TTC549 (cell line): Measurements from ENCODE around the gene ZFR2.
"Not testable (repeated sequence)": the region's sequence is repeated elsewhere in the genome, so short reads cannot be mapped to it uniquely, and the experiment has no call there.

Experiments
- FAIRE-seq: peaks from 2 replicates; lab custom pipeline; 2012; peaks lifted over from hg19 to GRCh38; lab: Jason Lieb, UNC

Gene ZFR2

DNA sequence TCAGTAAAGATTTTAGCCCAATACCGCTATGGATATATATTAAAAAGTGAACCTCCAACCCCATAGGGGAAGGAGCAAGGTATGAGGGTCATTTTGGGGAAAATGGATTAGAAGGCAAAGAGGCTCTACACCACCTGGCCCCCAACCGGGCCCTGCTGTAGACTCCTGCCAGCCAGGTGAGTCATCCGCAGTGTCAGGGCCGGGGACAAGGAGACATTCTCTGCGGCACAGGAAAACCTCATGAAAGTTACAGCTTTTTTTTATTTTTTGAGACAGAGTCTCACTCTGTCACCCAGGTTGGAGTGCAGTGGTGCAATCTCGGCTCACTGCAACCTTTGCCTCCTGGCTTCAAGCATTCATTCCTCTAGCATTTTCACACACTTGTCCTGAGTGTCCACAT lies 32.0 kb downstream of the ZFR2 start:
- FAIRE-seq, result no peak

DNA sequence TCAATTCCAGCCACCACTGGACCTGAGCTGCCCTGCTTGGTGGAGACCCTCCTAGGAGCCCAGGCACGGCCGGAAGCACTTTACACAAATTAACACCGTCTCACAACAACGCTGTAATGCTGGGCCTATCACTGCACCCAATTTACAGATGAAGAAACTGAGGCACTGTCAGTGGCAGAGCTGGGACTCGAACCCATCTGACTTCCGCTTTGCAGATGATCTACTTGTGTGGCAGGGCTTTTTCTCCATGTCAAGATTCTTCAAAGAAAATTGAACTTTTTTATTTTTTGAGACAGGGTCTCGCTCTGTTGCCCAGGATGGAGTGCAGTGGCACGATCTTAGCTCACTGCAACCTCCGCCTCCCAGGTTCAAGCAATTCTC lies 33.8 kb downstream of the ZFR2 start:
- FAIRE-seq, result no peak

DNA sequence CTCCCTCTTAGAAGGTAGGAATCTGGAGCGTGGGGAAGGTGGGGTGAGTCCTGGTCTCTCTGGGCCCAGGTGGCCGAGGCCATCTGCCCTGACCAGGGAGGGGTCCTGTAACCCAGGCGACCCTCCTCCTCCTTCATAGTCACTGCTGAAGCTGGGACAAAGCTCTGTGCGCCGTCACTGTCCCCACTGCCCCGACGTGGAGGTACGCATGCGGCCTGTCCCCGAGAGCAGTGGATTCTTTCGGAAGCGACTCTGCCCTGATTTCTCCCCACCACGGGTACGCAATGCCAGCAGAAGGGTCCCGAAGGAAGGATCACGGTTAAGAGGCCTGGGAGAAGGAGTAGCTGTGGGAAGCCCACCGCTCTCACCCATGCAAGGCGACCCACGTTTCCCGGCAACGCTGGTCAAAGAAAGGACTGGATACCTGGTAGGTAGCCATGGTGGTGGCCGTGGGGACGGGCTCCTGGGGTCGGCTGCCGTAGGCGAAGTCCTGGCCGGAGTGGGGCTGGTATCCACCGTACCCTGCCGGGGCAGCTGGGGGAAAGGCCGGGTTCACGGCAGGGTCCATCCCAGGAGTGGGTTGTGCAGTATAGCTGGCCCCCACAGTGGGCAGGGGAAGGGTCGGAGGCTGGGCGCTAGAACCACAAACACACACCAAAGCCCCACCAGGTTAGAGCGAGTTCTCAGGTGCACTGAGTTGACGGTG lies 34.3 kb downstream of the ZFR2 start:
- no peak for FAIRE-seq

DNA sequence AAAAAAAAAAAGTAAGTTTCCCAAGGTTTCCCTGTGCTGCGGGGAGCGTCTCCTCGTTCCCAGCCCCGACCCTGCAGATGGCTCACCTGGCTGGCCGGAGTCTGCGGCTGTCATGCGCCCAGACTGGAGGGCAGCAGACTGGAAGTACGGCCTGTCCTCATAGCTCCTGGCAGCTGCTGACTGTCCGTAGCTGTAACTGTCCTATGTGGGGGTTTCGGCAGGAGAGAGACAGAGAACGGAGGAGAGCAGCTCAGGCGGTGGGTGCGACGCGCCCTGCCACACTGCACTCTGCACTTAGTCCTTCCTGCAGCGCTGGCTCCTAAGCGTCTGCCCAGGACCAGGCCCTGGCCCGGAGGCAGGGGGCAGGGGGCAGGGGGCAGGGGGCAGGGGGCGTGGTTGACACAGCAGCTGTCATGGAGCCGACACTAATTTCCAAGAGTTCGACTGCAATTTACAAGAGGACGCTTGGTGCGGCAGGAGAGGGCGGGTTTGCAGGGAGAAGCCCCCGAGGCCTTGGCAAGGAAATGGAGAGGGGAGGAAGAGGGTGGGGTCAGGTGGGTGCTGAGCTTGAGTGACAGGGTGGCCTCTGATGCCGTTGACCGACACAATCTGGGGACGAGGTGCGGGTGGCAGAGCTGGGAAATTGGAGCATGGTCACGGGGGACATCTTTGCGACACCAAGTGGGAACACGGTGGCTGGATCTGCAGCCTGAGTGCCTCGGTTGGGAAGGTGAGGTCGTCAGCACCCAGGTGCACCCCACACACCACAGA lies 35.1 kb downstream of the ZFR2 start:
- no peak for FAIRE-seq

DNA sequence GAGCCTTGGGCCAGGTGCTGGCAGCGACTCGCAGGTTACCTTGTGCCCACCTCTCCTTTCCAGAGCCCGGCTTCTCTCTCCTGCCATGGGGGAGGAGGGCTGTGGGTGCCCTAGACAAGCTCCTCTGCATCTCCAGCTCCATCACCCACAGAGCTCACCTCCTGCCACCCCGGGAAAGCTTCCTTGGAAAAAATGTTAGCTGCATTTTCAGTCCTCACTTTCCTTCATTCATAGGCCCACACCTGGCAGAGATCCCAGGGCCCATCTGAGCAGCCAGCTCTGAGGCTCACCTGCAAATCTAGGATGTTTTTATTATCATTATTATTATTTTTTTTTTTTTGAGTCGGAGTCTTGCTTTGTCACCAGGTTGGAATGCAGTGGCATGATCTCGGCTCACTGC lies 36.8 kb downstream of the ZFR2 start:
- FAIRE-seq, result no peak

DNA sequence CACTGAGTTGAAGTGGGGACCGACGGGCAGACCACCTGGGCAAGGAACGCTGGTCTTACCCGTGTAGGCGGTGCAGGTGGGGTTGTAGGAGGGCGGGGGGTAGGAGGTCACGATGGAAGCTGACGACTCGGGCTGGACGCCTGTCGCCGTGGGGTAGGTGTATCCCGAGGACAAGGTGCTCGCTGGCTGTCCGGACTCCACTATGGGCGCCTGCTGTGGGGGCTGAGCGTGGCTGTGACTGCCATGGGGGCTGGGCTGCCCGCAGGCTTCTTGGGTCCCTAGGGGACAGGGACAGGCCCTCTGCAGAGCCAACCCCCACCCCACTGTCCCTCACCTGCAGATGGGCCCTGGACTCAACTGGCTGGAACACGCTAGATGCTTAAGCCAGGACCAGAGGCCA lies 37.2 kb downstream of the ZFR2 start:
- no peak for FAIRE-seq

DNA sequence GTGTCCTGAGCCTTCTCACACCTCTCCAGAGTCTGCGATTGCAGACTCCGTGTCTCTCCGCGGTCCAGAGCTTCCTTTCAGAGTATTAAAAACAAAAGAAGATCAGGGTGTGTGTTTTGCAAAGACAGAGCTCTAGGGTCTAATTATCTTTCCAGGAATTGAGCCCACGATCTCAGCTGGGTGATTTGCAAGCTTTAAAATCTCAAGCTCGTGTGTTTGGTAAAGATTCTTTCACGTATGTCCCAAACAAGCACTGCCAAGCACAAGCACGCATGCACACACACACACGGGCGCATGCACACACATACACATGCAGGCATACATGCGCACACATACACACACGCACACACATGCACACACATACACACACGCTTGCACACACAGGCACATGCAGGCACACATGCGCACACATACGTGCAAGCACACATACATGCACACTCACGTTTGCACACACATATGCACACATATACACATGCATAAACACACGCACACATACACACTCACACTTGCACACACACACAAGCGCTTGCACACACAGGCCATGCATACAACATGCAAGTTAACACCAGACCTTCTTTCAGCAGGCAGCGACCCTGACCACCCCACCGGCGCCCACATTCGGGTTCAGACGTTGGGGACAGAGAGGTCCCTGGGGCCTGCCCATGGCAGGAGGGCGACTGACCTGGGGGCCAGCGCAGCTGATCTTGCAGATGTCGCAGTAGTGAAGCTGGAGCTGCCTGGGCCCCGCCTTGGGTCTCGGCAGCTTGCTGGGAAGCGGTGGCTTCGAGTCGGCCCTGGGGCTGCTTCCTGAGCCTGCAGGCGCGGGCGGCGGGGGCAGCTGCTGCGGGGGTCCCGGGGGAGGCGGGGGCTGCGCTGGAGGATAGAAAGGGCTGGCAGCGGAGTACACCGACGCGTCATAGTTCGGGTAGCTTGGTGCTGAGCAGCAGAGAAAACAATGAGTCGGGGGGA lies 37.9 kb downstream of the ZFR2 start:
- FAIRE-seq, result no peak

DNA sequence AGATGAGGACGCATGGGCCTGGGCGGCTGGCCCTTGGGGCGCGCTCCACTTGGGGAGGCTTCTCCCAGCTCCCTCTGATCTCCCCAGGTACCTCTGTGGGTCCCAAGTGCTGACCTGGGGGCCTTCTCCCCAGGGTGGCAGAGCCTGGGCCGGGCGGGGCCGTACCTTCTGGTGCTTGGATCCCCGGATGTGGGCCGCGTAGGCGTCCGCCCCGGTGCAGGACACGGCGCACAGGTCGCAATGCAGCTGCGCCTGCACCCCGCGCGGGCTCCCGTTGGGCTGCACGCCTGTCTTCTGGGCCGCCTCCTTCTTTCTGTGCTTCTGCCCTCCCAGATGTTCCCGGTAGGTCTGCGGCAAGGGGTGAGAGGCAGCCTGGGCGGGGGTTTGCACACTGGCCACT lies 41.5 kb downstream of the ZFR2 start:
- FAIRE-seq, result no peak

DNA sequence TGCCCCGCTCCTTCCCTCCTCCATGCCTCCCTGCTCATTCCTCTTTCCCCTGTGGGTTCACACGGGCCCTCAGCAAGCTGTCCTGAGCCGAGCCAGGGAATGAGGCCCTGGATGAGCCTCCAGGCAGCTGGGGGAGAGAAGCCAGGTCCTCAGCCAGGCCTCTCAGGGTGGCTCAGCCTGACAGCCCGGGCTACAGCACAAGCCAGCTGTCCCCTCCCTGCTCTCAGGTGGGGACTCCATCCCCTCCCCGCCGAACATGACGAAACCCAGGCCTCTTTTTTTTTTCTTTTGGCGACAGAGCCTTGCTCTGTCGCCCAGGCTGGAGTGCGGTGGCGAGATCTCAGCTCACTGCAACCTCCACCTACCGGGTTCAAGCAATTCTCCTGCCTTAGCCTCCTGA lies 42.7 kb downstream of the ZFR2 start:
- FAIRE-seq, result no peak

DNA sequence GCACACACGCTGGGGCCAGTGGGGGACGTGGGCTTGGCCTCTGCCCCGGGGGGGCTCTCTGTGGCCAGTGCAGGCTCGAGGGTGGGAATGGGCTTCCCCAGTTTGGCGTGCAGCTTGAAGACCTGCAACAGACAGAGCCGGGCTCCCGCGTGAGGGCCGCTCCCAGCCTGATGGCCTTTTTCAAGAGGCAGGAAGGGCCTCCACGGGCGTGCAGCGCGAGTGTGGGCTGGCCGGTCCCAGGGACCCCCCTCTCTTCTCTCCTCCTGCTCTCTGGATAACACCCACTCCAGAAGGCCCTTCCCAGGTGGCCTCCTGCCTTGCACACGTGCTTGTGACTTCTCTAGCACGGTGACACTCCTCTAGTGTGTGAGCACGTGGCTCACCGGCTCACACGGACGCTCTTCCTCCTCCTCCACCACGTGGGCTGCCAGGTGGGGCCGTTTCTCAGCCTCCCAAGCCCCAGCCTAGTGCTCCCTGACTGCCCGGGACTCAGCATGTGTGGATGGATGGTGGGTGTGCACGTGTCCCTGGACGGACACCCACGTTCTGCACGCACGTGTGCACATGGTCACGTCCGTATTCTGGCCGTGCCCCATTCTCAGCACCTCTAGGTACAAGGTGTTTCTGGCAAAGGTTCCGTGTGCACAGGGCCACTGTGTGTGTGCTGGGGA lies 43.4 kb downstream of the ZFR2 start:
- FAIRE-seq, result no peak

DNA sequence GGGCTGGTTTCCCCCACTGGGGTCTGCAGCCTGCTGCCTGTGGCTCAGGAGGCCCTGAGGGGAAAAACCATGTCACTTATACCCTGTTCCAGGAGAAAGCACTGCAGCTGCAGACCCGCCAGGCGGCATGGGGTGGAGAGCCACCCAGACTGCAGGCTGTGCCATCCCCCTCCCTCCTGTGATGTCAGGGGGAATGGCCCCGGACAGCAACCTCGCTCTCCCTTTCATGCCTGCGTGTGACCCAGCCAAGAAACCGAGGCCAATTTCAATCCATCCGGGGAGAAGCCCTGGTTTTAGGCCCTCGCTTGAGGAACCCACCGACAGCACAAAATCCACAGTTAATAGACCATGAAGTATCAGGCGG lies 45.5 kb downstream of the ZFR2 start:
- FAIRE-seq, result no peak

DNA sequence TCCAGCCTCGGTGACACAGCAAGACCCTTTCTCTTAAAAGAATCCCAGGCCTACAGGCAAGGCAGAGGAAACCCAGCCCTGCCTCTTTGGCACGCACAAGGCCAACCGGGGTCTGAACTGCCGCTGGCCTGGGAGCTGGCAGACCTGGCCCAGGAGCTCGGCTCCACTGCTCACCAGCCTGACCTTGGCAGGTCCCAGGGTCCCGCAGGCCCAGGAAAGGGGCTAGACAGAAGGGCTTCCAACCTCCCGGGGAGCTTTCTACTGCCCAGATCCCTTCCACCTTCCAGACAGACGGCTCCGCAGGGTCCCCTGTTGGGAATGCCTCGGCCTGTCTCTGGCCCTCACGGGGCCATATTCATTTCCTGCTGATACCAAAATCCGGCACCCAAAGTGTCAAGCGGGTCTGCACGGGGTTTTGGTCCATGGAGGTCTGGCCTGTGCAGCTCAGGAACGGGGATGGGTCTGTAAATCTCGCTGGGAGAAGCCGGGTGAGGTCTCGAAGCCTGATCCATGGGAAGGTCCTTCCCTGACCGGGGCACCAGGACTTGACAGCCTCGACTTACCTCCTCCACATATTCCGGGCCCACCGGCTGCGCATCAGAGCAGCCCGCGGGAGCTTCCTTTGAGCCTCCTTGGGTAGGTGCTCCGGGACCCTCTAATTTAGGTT lies 46.0 kb downstream of the ZFR2 start:
- no peak for FAIRE-seq

DNA sequence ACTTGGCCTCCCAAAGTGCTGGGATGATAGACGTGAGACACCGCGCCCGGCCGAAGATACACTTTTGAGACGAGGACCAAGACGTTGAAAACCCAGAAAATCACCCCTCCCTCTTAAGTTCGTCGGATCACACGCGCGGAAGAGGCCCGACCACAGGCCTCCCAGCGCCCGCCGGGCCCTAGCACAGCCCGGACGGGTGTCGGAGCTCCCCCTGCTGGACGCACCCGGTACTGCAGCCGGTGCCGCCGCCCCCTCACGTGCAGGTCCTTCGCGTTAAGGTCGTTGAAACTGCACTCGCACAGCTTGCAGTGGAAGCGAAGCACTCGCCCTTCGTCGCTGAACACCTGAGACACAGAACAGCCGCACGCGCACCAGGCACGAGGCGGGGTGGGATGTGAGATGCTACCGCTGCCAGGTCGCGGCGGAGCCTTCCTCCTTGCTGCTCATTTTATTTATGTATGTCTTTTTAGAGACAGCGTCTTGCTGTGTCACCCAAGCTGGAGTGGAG lies 46.9 kb downstream of the ZFR2 start:
- no peak for FAIRE-seq

DNA sequence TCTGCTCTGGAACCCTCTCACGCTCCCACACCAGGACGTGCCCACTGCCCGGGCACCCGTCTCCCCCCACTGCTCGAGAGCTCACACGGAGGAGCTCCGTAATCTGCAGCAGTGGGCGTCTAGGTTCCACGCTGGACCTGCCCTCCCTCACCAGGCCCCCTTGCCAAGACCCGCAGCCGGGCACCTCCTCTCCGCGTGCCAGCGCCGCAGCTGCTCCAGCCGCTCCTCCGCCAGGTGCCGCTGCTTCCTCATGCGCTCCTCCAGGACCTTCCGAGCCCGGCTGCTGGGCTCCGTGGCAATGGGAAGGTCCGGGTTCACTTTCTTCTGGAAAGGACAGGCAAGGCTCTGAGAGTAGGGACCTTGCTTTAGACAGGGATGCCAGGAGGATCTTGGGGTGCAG lies 47.7 kb downstream of the ZFR2 start:
- no peak for FAIRE-seq

DNA sequence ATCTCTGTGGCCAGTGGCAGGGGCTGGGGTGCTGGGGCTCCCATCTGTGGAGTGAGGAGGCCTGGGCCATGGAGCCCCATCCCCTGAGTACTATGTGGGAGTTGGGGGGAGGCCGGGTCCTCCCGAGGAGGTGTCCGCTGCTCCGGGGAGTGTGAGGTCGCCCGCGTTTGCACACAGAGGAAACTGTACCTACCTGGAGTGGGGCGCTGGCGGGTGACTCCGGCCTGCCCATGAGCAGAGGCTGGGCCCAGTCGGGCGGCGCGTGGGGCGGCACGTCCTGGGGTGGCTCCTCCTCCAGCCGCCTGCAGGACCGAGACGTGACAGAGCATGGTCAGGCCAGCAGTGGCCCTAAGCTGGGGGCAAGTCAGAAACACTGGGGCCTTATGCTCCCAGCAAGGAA lies 48.8 kb downstream of the ZFR2 start:
- no peak for FAIRE-seq

DNA sequence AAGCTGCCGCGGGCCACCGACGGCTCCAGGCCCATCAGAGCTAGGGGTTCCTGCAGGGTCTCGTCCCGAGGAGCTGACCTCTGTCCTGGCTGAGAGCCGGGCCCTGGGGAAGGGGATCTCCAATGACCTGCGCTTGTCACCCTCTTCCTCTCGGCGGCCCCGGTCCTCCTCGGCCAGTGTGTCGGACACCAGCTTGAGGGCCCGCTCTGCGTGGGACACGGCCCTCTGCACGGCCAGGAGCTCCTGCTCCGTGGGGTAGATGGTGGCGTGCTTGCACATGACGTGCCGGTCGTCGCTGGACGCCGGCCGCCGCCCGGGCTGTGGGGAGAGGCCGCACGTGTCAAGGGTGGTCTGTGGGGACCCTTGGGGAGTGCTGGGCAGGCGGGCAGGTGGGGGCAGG lies 49.9 kb downstream of the ZFR2 start:
- no peak for FAIRE-seq

DNA sequence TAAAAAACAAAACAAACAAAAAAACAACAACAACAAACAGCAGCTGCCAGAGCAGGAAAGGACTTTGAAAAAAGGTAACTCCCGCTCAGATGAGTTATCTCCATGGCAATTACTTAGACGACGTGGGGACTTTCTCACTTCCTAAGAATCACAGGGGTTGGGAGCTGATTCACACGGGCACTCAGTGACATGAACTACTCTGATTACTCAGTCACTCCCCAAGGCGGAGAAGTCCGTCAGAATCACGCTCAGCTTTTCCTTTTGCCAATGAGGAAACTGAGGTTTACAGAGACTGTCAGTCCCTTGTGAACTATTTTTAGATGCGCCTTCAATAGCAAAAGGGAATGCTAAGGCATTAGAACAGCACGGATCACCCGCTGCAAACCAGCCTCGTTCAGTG lies 50.4 kb downstream of the ZFR2 start:
- no peak for FAIRE-seq

DNA sequence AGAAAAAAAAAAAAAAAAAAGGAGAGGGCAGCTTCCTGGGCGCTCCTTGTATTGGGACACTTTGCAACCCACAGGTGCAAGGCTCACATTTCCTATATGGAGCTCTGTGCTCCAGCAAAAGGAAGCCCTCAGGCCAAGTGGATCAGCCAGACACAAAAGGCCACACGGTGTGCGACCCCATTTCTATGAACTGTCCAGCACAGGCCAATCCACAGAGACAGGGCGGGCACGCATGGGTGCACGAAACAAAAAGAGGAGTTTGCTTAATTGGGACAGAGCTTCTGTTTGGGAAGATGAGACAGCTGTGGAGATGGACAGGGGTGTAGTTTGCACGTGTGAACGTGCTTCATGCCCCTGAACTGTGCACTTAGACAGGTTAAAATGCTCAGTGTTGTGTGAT lies 51.1 kb downstream of the ZFR2 start:
- FAIRE-seq, result no peak

DNA sequence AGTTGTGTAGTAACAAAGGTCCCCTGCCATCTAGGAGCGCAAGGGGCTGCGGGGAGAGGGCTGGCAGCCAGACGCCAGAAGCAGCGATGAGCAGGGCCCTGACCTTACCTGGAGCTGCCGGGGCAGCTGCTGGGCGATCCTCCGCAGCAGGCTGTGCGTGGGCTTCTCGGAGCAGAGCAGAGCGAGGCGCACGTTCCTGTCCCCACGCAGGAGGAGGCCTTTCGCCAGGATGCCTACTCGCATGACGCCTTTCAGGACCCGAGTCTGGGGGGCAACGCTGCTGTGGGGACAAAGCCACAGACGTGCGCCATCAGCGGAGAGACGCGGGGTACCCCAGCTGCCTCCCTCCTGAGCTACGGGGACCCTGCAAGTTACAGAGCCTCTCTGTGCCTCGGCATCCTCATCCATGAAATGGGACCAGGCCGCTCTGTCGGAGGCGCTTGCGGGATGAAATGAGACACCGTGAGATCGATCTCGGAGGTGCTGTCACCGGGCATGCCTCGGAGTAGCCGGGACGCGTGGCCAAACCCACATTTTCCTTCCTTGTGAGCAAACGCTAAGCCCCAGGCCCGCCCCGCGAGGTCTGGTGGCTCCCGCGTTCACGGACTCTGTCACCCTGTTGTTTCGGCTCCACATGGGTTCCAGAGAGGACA lies 52.1 kb downstream of the ZFR2 start:
- FAIRE-seq, result no peak

DNA sequence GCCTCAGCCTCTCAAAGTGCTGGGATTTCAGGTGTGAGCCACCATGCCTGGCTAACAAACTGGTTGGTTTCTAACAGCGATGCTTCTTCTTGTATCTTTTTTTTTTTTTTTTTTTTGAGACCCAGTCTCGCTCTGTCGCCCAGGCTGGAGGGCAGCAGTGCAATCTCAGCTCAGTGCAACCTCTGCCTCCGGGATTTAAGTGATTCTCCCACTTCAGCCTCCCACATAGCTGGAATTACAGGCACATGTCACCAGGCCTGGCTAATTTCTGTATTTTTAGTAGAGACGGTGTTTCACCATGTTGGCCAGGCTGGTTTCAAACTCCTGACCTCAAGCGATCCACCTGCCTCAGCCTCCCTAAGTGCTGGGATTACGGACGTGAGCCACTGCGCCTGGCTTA lies 52.7 kb downstream of the ZFR2 start:
- not testable (repeated sequence) for FAIRE-seq

DNA sequence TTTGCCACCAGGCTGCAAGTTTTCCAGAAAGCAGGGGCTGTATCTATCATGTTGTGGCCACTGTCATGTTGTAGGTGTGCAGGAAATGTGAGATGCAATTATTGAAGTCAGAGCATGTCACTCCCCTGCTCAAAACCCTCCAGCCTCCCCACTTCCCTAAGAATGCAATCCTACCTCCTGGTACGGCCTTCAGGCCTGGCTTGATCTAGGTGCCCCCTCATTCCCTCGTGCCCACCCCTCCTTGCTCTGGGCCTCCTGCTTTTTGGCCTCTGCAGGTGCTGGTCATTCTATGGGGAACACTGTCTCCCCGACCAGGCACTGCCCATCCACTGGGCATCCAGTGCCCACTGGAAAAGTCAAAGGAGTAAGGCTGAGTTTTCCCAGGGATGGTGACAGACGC lies 54.2 kb downstream of the ZFR2 start:
- FAIRE-seq, result no peak
